WTC11 (cell line): Measurements from ENCODE around the gene STX18.

ENCODE experiments used
- CTCF ChIP-seq: fragments of 200-600 bp; IDR thresholded peaks from 2 replicates; pipeline ENCODE4 v1.8.0; 2022; ENCODE audit warnings: antibody characterized with exemption
- E2F4 ChIP-seq: sonication (generic); formaldehyde crosslinking; IDR thresholded peaks from 2 replicates; pipeline ENCODE4 v1.8.1; 2022; ENCODE audit warnings: low read depth, mild to moderate bottlenecking, moderate library complexity, missing genetic modification reagents, borderline replicate concordance
- IRF2 ChIP-seq: sonication (generic); formaldehyde crosslinking; IDR thresholded peaks from 2 replicates; pipeline ENCODE4 v1.8.0; 2022; ENCODE audit warnings: low read depth, missing genetic modification reagents, borderline replicate concordance
- NR2C2 ChIP-seq: sonication (generic); formaldehyde crosslinking; IDR thresholded peaks from 2 replicates; pipeline ENCODE4 v1.8.0; 2022; ENCODE audit warnings: mild to moderate bottlenecking, missing genetic modification reagents
- SMAD3 ChIP-seq: sonication (generic); formaldehyde crosslinking; IDR thresholded peaks from 2 replicates; pipeline ENCODE4 v1.8.0; 2022; ENCODE audit warnings: missing genetic modification reagents, mild to moderate bottlenecking, borderline replicate concordance
- USF2 ChIP-seq: sonication (generic); formaldehyde crosslinking; IDR thresholded peaks from 2 replicates; pipeline ENCODE4 v1.8.1; 2023; ENCODE audit warnings: mild to moderate bottlenecking, missing genetic modification reagents, moderate library complexity
- ZBTB43 ChIP-seq: sonication (generic); formaldehyde crosslinking; IDR thresholded peaks from 2 replicates; pipeline ENCODE4 v1.8.1; 2023; ENCODE audit warnings: mild to moderate bottlenecking, missing genetic modification reagents

DNA sequence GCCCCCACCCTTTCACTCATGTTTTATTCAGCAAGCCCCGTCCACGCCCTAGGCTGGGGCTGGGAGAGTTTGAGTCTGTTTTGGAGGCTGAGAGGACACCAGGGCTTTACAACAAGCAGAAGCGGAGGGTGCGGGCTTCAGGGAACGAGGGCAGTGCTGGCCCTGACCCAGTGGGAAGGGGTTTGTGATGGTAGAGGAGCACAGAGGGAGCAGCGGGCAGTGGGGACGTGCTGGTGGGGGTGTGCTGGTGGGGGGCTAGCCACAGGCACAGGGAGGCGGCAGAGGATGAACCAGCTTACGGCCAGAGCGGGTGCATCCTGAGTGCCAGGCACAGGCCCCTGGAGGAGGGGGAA is 128.5 kb downstream of the STX18 start:
- TF ChIP-seq CTCF (no peak), IRF2 (CRISPR knock-in tag) (no peak), USF2 (CRISPR knock-in tag) (no peak), SMAD3 (CRISPR knock-in tag) (no peak), NR2C2 (CRISPR knock-in tag) (no peak), E2F4 (CRISPR knock-in tag) (no peak), ZBTB43 (CRISPR knock-in tag) (no peak)
